Umbilical cord (tissue), 2 donors: ENCODE results near the gene CFAP119. TPM values are rescaled to one million over a fixed set of nuclear protein-coding genes. Genes with fewer than 3 reads are reported as not detected.
A peak's percentile ranks its signal among the peaks of the same experiment; 100 is the strongest.

Experiments used
- DNase-seq: peaks from one replicate; pipeline ENCODE4 v3.0.0-alpha.2; 2015; ENCODE audit warnings: low spot score
- total RNA-seq: library from RNA; depleted of rRNA; stranded (reverse); fragments of >200 nt; gene quantifications from one replicate; pipeline ENCODE4 v1.2.3, GENCODE V29; 2014; ENCODE audit warnings: low replicate concordance; ENCODE audit not compliant: insufficient read depth

CFAP119 gene
- total RNA-seq, 1 donor from 2014 or later = not detected

DNA sequence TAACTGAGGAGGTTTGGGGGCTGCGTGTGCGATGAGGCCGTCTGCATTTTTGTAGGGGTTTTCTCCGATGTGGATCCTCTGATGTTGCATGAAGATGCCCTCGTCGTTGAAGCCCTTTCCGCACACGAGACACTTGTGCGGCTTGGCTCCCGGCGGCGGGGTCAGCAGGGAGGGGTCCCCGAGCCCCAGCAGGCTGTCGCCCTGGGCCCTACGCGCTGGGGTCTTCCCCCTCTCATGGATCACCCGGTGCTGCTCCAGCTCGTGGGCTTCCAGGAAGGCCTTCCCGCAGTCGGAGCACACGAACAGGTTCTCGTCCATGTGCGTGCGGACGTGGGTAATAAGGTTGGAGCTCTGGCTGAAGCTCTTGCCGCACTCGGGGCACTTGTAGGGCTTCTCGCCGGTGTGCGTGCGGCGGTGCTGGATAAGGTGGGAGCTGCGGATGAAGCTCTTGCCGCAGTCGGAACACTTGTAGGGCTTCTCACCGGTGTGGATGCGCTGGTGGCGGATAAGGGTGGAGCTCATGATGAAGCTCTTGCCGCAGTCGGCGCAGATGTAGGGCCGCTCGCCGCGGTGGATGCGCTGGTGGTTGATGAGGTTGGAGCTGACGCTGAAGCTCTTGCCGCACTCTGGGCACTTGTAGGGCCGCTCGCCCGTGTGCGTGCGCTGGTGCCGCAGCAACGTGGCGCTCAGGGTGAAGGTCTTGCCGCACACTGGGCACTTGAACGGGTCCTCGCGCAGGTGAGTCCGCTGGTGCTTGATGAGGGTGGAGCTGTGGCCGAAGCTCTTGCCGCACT, 20.8 kb upstream of the CFAP119 start:
- DNase-seq = no peak

- DNase-seq = no peak
Observed at GRCh38 chr16:30780549-30780948, 18.7 kb upstream of the CFAP119 start.

DNA sequence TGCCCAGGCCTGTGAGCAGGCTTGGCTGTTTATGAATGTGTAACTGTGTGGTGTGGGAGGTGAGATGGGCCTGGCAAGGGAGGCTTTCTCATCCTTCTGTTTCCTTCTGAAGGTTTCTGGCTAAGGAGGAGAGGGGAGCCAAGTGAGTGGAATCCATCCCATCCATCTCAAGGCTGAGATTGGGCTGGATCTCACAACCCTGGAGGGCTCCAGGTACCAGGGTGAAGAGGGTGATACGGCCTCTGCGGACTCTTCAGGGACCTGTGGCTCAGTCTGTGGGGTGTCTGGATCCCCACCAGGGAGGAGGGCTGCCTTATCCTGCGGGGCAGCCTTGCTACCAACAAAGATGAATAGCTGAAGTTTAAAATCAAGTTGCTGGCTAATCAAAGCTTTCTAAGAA, 18.2 kb upstream of the CFAP119 start:
- no peak for DNase-seq

DNA sequence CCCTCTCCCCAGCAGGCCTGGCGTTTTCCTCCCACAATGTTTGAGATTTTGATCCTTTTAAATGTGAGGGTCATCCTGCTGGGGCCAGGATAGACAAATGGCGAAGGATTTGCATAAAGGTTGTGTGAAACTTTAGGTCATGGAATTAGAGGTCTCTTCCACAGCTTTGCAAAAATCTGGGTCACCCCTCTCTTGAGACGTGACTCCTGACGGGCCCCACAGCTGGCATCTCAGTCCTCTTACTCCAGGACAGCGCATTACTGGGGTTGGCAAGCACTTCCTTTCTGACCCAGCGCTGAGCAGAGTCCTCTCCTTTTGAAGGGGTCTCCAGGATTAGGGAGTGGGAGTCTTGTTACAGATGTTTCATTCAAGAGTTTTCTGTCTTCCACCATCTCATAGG, 17.7 kb upstream of the CFAP119 start:
- DNase-seq = no peak

- DNase-seq = peak; percentile 75
Observed at GRCh38 chr16:30778549-30779244, 16.8 kb upstream of the CFAP119 start.

DNA sequence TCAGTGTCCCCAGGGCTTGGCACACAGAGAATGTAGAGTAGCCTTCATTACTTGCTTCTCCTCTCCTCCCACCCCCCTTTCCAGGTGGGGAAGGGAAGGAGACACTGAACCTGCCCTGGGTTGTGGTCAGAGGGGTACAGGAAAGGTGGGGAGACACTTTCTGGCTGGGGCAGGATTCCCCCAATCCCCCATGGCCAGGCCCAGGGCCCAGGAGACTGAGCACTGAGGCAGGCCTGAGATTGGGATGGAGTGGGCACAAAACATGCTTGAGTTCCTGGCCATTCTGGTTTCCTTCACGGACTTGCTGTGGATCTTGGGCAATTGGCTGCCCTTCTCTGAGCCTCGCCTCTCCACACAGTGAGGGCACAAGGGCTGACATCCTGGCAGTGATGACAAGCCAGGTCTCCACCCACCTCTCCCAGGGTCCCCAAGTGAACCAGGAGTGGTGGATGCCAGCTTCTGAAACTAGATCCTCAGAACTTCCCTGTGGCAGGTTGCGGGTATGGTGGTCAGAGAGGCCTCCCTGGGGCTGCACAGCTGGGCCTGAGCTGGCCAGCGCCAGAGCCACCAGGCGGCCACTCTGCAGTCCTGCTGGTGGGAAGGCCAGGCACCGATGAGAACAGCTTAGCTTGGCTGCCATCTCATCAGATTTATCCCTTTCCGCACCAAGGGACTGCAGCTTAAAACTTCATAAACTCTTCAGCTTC, 15.9 kb upstream of the CFAP119 start:
- DNase-seq = no peak

- peak; percentile 93 for DNase-seq
Observed at GRCh38 chr16:30775392-30776188, 13.7 kb upstream of the CFAP119 start.

- no peak for DNase-seq
Observed at GRCh38 chr16:30775131-30775391, 13.2 kb upstream of the CFAP119 start.

GRCh38 chr16:30774367-30775130, 12.7 kb upstream of the CFAP119 start:
- no peak for DNase-seq

GRCh38 chr16:30773826-30774225, 12.0 kb upstream of the CFAP119 start:
- DNase-seq = no peak

- DNase-seq = no peak
Observed at GRCh38 chr16:30771726-30772125, 9.9 kb upstream of the CFAP119 start.

GRCh38 chr16:30769379-30770089, 7.7 kb upstream of the CFAP119 start:
- DNase-seq = no peak

GRCh38 chr16:30768583-30769181, 6.8 kb upstream of the CFAP119 start:
- no peak for DNase-seq

DNA sequence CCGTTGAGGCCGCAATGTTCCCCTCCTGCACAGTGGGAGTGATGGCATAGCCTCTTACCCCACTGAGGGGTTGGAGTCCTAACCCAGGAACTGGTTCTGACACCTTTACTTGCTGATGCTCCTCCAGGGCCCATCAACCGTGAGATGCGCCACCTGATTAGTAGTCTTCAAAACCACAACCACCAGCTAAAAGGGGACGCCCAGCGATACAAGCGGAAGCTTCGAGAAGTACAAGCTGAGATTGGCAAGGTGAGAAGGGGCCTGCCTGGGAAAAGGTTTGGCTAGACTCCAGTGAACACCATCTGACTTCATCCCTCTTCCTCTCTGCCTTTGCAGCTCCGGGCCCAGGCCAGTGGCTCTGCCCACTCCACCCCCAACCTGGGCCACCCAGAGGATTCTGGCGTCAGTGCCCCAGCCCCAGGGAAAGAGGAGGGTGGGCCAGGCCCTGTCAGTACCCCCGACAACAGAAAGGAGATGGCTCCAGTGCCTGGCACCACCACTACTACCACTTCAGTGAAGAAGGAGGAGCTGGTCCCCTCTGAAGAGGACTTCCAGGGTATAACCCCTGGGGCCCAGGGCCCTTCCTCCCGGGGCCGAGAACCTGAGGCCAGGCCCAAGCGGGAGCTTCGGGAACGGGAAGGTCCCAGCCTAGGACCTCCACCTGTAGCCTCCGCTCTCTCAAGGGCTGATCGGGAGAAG, 6.1 kb upstream of the CFAP119 start:
- no peak for DNase-seq

DNA sequence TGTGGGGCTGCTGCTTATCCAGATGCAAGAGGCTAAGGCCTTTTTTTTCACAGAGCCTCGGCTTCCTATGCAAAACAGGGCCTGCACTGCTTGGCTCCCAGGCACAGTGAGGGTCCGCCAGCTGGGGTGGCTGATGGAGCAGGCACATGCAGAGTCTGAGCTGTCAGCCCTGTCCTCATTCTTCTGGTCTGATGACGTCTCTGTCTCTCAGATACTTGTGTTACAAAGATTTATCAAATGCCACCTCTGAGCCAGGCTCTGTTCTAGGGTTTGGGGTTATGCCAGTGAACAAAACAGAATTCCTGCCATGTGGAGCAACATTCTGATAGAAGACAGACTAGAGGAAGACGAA, 5.0 kb upstream of the CFAP119 start:
- no peak for DNase-seq

- DNase-seq = no peak
Observed at GRCh38 chr16:30766206-30766932, 4.5 kb upstream of the CFAP119 start.

DNA sequence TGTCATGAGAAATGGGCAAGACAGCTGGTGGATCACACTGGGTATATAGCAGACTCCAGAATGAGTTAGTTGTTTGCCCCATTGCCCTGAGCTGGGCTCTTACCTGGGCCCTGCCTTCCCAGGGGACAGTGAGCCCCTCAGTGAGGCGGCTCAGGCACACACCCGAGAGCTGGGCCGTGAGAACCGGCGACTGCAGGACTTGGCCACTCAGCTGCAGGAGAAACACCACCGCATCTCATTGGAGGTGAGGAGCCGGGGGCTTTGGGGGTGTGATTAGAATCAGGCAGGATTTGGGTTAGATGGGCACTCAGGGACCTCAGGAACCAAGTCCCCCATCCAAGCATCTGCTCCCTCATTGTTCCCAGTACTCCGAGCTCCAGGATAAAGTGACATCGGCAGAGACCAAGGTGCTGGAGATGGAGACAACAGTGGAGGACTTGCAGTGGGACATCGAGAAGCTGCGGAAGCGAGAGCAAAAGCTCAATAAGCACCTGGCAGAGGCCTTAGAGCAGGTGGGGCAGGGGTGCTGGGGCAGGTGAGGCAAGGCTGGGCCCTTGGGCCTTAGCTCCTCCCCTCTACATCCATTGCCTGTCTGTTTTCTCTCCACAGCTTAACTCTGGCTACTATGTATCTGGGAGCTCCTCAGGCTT, 3.1 kb upstream of the CFAP119 start:
- DNase-seq = no peak

GRCh38 chr16:30764086-30764485, 2.2 kb upstream of the CFAP119 start:
- no peak for DNase-seq
